GM18873 (cell line): Measurements from ENCODE around the gene GALNT2.

ENCODE experiments used
- ATAC-seq: cut with Tn5 transposase; IDR thresholded peaks from one replicate; pipeline ENCODE4 v1.9.1; 2021; ENCODE audit warnings: mild to moderate bottlenecking, moderate library complexity, moderate number of reproducible peaks; ENCODE audit not compliant: unreplicated experiment, low FRiP score

The GALNT2 gene

DNA sequence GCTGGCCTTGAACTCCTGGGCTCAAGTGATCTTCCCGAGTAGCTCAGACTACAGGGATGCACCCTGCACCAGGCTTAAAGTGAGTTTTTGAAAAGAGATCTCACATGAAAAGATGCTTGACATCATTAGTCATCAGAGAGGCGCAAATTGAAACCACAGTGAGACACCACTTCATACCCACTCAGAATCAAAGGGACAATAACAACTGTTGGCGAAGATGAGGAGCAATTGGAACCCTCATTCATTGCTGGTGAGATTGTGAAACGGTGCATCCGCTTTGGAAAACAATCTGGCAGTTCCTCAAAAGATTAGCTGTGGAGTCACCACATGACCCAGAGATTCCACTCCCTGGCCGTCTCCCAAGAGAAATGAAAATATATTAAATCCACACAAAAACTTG, 236.8 kb downstream of the GALNT2 start:
- ATAC-seq = no peak

DNA sequence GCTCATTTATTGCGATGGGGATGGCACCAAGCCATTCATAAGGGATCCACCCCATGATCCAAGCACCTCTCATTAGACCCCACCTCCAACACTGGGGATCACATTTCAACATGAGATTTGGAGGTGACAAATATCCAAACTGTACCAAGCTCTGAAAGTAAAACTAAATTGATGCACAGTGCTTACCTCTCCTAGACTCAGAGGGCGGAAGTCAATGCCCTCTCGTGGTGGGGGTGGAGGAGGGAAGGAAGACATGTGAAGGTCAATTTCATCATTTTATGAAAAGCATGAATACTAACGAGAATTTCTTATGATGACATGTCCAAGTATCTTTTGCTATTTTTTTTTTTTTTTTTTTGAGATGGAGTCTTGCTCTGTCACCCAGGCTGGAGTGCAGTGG, 239.1 kb downstream of the GALNT2 start:
- no peak for ATAC-seq

DNA sequence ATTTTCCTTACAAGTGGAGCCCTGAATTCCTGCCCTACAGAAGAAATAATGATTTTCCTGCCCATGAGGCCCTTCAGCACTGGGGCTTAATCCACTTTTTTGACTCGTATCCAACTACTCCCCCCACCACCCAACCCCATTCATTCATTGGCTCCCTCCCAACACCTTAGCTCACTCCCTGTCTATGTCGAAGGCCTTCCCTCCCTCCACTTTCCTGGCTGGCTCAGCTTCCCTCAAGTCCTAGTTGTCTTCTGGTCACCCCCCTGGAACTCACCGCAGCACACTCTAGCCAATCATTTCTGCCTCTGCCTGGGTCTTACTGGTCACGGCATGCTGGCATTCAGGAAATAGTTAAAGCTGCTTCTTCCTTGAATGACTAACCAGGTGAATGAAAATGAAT, 240.2 kb downstream of the GALNT2 start:
- ATAC-seq = no peak

DNA sequence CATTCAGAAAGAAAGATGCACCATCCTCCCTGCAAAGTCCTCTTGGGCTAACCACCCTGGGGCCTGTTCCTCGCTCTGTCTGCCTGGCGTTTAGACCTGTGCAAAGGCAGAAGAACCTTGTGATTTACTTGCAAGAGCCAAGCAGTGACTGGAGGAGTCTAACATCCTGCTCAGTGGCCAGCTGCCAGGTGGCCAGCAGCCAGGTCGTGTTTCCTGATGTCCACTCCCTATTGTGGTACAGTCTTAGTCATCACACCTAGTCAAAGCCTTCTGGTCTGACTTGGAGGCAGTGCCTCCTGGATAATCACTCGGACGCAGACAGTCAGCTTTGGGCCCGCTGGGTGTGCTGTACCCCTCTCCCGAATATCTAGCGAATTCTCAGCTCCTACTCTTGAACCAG, 241.0 kb downstream of the GALNT2 start:
- ATAC-seq = no peak

DNA sequence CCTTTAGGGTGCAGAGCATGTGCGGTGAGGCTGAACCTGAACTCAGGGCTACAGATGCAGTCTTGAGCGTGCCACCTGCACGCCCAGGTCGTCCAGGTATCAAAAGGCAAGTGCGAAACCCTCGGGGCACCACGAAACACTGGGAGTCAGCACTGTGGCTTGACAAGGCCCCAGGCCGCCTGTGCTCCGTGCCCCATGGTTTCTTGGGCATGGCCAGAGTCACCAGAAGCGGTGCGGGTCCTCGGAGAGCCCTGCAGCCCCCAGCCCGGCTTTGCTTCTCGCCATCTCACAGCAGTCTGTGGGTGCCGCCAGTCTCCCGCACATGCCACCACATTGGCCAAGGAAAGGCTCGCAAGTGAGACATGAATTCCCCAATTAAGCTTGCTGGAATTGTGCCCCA, 241.8 kb downstream of the GALNT2 start:
- no peak for ATAC-seq

DNA sequence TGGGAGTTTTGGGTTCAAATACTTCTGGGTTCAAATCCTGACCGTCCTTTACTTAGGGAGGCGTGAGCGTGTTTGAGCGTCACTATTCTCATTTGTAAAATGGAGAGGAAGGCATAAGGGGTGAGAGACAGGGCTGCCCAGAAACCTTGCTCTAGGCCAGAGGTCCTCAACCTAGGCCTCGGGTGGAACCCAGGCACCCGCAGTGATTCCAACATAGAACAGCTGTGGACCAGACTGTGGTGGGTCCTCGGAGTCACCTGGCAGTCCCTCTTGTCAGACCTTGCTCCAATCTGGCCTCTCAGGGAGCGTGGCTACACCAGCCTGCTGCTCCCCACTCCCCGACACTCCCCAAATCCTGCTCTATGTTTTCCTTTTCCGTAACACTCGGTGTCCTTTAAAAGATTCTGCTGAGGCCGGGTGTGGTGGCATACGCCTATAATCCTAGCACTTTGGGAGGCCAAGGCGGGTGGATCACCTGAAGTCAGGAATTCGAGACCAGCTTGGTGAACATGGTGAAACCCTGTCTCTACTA, 242.7 kb downstream of the GALNT2 start:
- no peak for ATAC-seq

DNA sequence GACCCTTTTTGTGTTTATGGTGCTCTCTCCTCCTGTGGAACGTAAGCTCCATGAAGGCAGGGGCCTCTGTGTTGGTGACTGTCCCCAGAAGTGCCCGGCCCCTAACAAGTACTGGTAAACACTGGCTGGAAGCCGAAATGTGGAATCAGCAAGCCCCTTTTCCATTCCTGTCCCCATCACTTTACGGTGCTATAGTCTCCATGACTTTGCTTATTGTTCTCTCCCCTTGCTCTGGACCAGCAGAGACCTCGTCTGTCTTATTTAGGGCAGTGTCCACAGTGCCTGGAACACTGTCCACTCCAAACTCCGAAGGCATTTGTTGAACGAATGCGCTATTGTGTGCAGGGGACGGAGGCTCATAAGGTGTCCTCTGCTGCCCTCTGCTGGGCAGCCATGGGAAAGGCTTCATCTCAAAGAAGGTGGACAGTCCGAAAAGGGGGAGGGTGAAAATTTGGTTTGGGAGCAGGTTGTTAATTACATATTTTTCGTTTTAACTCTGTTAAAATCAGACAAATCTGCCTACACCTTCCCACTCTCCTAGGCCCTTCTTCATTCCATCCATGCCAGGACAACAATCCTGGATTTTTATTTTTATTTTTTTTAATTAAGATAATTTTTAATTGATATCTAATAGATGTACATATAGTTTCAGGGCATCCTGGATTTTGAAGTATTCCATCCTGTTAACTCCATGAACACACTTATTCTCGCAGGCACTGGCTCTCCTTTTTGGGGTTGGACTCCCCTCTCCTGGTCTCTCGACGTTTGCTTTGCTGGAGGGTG, 243.5 kb downstream of the GALNT2 start:
- no peak for ATAC-seq

DNA sequence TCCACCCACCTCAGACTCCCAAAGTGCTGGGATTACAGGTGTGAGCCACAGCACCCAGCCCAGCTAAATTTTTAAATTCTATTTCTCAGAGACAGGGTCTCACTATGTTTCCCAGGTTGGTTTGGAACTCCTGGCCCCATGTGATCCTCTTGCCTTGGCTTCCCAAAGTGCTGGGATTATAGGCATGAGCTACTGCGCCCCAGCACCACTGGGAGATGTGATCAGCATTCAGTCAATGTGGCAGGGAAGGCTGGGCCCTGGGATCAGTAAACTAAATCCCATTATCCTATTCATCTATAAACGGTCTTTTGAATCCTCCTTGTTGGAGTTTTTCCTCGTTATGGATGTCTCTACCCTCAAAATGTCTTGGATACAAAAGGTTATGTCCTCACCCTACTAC, 245.6 kb downstream of the GALNT2 start:
- ATAC-seq = no peak

DNA sequence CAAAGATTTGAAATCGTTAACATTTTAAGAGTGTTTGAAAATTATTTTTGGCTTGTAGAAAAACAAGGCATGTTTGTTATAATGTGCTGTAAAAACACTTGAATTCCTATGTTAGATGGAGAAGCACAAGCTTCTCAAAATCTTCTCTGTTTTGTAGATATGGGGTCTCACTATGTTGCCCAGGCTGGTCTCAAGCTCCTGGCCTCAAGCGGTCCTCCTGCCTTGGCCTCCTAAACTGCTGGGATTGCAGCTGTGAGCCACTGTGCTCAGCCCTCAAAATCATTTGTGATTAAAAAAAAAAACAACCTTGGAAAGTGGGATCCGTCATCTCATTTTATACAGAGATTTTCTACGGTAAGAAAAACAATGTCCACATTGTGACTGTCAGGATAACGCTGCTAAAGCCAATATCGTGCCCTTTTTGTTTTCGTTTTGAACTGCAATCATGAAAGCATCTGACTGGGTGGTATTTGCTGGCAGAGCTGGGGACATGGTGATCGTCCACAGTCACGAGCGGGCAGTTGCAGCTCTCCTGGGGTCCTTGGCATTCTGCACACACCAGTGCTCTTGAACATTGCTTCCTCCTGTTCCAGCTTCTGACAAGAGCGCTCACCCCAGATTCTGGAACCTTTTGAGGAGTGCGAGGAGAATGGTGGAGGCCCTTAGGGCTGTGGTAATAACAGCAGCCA, 246.6 kb downstream of the GALNT2 start:
- no peak for ATAC-seq

DNA sequence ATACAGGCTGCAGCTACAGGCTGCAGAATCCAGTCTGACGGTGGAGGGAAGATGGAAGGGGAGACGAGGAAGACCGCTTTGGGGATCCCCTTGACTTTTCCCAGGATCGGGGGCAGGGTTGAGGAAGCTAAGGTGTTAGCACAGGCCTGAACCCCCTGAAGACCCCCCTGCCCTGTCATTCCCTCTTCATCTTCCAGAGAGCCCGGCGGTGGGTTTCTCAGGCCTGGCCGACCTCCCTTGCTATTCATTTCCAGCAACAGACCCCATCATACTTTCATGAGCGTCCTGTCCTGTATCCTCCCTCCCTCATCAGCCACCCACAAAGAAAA, 247.1 kb downstream of the GALNT2 start:
- no peak for ATAC-seq

DNA sequence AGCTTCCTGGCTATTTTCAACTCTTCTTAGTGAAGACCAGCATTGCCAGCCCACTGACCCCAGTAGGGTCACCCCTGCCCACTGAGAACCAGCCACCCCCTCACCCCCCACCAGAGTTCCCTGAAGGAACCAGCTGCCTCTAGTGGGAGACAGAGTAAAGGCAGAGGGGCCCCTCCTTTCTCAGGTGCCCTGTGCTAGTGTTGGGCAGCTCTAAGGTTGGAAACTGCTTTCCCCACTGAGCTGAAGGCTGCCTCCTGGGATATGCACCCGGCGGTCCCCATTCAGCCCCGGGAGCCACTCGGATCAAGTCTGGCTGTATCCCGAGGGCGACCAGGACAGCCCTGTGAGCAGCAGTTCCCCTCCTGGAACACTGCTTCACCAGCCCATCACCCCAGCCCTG, 248.1 kb downstream of the GALNT2 start:
- ATAC-seq = no peak

DNA sequence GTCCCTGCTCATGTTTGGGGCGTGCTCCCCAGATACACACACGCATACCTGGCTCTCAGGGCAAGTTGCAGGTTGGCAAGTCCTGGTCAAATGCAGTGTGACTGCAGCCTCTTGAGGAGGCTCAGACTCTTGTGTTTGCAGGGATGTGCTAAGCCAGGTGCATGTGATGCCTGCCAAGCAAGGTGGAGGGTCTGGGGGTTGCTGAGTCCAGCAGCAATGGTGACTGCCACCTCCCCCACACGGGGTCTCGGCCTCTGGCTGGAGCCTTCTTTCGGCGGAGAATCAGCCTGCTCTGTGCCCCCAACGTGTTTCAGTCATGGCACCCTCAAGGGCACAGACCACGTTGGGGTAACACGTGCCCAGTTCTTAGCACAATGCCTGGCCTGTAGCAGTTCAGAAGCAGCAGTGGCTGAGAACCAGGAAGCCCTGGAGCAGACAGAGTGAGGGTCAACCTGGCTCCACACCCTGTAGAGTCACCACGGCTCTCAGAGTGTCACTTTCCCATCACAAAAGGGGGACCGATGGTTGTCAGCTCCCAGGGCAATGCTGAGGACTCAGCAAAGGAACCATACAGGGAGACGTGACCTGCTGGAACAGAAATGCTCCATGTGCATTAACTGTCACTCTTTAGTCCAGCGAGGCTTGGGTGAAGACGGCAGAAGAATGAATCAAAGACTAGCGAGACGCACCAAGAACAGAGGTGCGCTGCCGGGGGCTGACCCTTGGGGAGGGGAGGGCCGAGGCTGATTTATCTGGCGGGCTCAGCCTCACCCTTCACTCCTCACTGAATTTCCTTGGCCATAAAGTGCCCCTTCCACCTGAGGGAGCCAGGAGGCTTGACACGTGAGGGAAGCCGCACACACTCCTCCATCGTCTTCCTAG, 250.1 kb downstream of the GALNT2 start:
- no peak for ATAC-seq

DNA sequence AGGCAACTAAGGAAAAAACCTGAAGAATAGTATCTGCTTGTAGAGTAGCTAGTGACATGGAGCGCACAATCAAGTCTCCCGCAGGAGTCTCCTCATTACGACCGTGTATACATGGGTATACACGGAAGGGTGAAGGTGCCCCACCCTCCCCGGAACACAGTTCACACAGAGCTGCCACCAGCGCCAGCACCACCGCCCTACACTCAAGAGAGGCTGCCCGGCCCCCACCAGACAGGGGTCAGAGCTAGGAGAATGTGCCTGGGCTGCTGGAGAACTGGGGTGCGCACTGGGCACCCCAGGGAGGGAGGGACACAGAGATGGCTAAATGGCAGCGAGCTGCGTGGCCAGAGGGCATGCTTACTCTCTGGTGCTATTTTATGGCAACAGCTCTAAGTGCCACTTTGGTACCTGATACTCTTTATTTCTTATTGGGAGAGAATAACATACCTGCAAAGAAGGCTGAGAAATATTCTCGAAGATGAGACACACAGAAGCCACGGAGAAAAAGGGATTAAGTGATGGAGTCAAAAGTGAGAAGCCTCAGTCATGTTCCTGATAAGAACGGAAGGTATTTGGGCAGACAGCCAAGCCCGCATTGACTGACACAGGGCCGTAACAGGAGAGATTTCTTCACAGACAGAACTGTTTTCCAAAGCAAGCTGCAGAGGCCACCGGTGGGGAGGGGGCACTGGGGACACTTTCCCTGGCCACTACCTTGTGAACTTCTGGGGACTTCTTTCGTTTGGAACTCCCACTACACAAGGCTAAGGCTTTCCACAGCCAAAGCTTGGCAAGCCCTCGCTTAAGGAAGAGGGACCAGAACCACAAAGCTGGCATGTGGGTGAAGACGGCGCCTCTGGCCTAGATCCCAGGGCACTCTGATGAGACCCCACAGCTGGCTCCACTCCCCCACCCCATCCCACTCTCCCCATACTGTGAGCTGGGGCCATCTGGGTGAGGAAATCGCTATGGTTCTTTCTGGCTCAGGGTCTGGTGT, 251.1 kb downstream of the GALNT2 start:
- ATAC-seq = no peak

DNA sequence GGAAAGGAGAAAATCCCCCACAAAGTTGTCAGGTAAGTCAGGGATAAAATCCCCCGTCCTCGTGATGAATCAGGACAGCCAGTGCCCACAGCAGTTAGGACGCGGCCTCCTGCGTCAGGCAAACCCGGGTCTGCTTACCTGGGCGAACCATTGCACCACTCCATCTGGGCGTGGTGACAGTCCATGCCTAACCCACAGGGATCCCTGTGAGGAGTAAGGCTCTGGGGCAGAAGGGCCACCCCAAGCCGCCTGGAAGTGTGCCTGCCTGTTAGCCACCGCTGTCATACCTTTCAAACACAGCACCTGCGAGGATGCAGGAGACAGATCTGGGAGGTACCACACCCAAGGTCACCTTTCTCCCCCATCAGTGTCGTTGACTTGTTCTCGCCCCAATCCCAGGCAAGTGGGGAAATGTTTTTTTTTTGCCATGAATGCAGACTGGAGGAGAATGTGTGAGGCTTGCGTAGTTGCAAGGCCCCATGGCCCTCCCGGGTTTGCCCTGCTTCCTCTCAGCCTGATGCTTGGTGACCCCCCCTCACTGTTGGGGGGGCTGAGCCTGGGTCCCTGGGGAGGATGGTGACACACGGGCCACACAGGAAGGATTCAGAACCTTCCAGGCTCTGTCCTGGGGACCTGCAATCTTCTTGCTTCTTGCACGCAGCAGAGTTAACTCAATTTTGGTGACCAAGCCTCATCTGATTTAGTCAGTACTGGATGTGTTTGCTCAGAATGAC, 252.1 kb downstream of the GALNT2 start:
- no peak for ATAC-seq

DNA sequence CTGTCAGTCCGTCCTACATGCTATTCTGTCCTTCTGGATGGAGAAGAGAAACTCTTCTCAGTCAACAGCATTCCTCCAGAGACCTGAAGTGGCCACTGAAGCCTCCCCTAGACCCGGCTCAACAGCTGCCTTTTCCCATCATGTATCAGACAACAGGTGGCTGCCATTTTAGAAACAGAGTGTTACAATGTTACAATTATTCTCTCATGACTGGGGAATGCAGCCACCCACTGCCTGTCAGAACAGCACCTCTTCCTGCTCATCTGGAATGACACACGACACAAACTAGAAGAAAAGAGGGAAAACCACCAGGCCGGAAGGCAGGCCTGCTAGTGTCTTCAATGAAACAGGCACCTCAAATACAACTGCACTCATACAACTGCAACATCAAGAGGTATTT, 253.8 kb downstream of the GALNT2 start:
- ATAC-seq = no peak

DNA sequence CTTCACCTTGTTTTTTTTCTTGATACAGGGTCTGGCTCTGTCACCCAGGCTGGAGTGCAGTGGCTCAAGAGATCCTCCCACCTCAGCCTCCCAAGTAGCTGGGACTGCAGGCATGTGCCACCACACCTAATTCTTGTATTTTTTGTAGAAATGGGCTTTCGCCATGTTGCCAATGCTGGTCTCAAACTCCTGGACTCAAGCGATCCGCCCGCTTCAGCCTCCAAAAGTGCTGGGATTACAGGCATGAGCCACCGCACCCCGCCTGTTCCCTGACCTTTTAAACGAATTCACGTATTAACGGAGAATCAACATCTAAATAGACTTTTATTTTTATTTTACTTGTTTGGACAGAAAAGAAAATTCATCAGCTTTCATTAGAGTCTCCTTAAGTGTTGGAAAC, 254.3 kb downstream of the GALNT2 start:
- no peak for ATAC-seq

DNA sequence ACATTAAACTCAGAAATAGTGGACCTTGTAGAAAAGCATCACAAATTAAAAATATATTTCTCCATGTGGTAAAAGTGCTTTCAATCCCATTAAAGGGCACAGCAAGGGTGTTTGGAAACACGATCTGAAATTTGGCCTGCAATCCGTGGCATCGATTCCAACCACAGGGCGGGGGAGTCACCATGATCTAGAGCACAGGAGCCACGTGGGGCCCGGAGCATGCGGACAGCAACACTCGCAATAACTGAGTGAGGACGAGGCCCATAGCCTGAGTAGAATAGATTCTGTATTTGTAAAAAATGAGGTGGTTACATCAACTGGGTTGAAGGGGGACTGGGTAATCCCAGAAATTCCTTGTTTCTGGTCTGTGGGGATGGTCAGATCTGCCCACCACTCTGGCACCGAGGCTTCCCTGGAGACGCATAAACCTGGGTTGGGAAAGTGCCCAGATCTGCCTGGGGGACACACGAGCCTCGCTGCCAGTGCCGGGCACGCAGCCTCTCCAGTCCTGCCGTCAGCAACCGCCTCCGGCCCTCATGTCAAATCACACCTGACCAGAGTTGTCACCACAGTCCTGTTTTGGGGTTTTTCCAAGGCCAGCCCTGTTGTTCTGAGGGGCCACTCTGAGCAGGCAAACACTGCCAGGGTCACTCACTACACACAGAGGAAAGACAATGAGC, 254.8 kb downstream of the GALNT2 start:
- ATAC-seq = no peak

DNA sequence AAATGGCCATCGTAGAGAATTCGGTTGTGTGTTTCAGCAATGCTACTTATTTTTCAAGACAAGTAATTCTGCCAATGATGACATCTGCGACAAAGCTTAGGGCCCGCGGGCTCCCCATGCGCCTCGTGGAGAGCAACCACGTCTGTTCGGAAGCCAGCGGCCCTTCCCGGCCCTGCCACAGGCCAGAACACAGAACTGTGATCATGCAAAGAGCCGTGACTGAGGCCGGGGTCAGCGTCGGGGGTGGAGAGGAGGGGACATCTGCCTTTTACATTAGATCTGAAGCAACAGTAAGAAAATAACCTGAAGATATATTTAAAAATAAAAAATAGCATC, 255.4 kb downstream of the GALNT2 start:
- ATAC-seq = no peak
